ENCODE measurements around the gene TCF7L1.
"Not testable (repeated sequence)": the region's sequence is repeated elsewhere in the genome, so short reads cannot be mapped to it uniquely, and the experiment has no call there.

TCF7L1 gene

GRCh38 chr2:85327160-85327821, 194.1 kb downstream of the TCF7L1 start:
- H2AFZ ChIP-seq (ENCODE audit: low read length): no peak overlapping the region

GRCh38 chr2:85327822-85328617, 194.8 kb downstream of the TCF7L1 start, which contains the start of gene TGOLN2:
TGOLN2 (minus strand) TSS chr2:85327989; CDS start chr2:85327962, 27 bp downstream.
- peak within 1 kb of the TSS; percentile 75 for H3K4me3 ChIP-seq (ENCODE audit: low read depth, low read length, poor library complexity, severe bottlenecking)
- no peaks in the 10 kb centered on the region for H3K9me2 ChIP-seq (ENCODE audit: low read depth, low read length)
- no peaks in the 10 kb centered on the region for H3K9me3 ChIP-seq (ENCODE audit: low read length)
- no peaks in the 10 kb centered on the region for H3K27me3 ChIP-seq (ENCODE audit: insufficient read depth, low read length)
- no peaks in the 10 kb centered on the region for H4K20me1 ChIP-seq (ENCODE audit: insufficient read depth, low read length)
- H2AFZ ChIP-seq (ENCODE audit: low read length): 0 out of 2 replicates have a peak within 1 kb of the TSS, but pooled peaks have one; percentile 73
- H3K79me2 ChIP-seq (ENCODE audit: insufficient read depth, low read length): peaks cover 28% of the 10 kb centered on the region
- TF ChIP-seq CTCF (IDR thresholded peaks at IDR 0.05; ENCODE audit: low read length) (no peak), EZH2 (IDR thresholded peaks at IDR 0.05; ENCODE audit: borderline replicate concordance, low read length) (no peak)
- H3K27ac ChIP-seq (ENCODE audit: low read depth, low read length, poor library complexity, severe bottlenecking): peak within 1 kb of the TSS; percentile 68
- peak within 1 kb of the TSS; percentile 98 for H3K9ac ChIP-seq (ENCODE audit: low read length)
- H3K4me1 ChIP-seq (ENCODE audit: insufficient read depth, low read length, severe bottlenecking): peaks cover 27% of the 10 kb centered on the region
- peak within 1 kb of the TSS; percentile 97 for H3K4me2 ChIP-seq (ENCODE audit: low read length)
- H3K36me3 ChIP-seq (ENCODE audit: insufficient read depth, low read length): peaks cover 40% of the 10 kb centered on the region
- no peaks in the 10 kb centered on the region for H3F3A ChIP-seq (ENCODE audit: insufficient read depth, low read length)

More at GRCh38 chr2:85327160-85327821, 194.1 kb downstream of the TCF7L1 start:
- TF ChIP-seq CTCF (IDR thresholded peaks at IDR 0.05; ENCODE audit: low read length) (no peak), EZH2 (IDR thresholded peaks at IDR 0.05; ENCODE audit: borderline replicate concordance, low read length) (no peak)
- Histone ChIP-seq H3K4me1 (ENCODE audit: insufficient read depth, low read length, severe bottlenecking) (peaks cover 27% of the 10 kb centered on the region), H3K27ac (ENCODE audit: low read depth, low read length, poor library complexity, severe bottlenecking) (peak overlapping the region; percentile 68), H3K27me3 (ENCODE audit: insufficient read depth, low read length) (no peaks in the 10 kb centered on the region), H3K4me2 (ENCODE audit: low read length) (peak overlapping the region; percentile 97), H3K79me2 (ENCODE audit: insufficient read depth, low read length) (peaks cover 28% of the 10 kb centered on the region), H3K4me3 (ENCODE audit: low read depth, low read length, poor library complexity, severe bottlenecking) (peak overlapping the region; percentile 75), H4K20me1 (ENCODE audit: insufficient read depth, low read length) (no peaks in the 10 kb centered on the region), H3K9me3 (ENCODE audit: low read length) (no peaks in the 10 kb centered on the region), H3F3A (ENCODE audit: insufficient read depth, low read length) (no peaks in the 10 kb centered on the region), H3K9me2 (ENCODE audit: low read depth, low read length) (no peaks in the 10 kb centered on the region), H3K36me3 (ENCODE audit: insufficient read depth, low read length) (peaks cover 48% of the 10 kb centered on the region), H3K9ac (ENCODE audit: low read length) (peak overlapping the region; percentile 98)

GRCh38 chr2:85329181-85329651, 196.0 kb downstream of the TCF7L1 start:
- no peaks in the 10 kb centered on the region for H4K20me1 ChIP-seq (ENCODE audit: insufficient read depth, low read length)
- H3K9ac ChIP-seq (ENCODE audit: low read length): no peak overlapping the region
- H3K4me3 ChIP-seq (ENCODE audit: low read depth, low read length, poor library complexity, severe bottlenecking): no peak overlapping the region
- H3K27ac ChIP-seq (ENCODE audit: low read depth, low read length, poor library complexity, severe bottlenecking): no peak overlapping the region
- peaks cover 28% of the 10 kb centered on the region for H3K36me3 ChIP-seq (ENCODE audit: insufficient read depth, low read length)
- H3K9me3 ChIP-seq (ENCODE audit: low read length): no peaks in the 10 kb centered on the region
- no peaks in the 10 kb centered on the region for H3K27me3 ChIP-seq (ENCODE audit: insufficient read depth, low read length)
- no peaks in the 10 kb centered on the region for H3K9me2 ChIP-seq (ENCODE audit: low read depth, low read length)
- no peak overlapping the region for H2AFZ ChIP-seq (ENCODE audit: low read length)
- no peak for TF ChIP-seq EZH2 (IDR thresholded peaks at IDR 0.05; ENCODE audit: borderline replicate concordance, low read length)
- TF ChIP-seq CTCF (IDR thresholded peaks at IDR 0.05; ENCODE audit: low read length): no peak
- peaks cover 28% of the 10 kb centered on the region for H3K79me2 ChIP-seq (ENCODE audit: insufficient read depth, low read length)
- H3K4me1 ChIP-seq (ENCODE audit: insufficient read depth, low read length, severe bottlenecking): peaks cover 27% of the 10 kb centered on the region
- H3F3A ChIP-seq (ENCODE audit: insufficient read depth, low read length): no peaks in the 10 kb centered on the region
- H3K4me2 ChIP-seq (ENCODE audit: low read length): peak overlapping the region; percentile 97; the same call in 1 of the 2 replicates

GRCh38 chr2:85329701-85330100, 196.5 kb downstream of the TCF7L1 start:
- peaks cover 28% of the 10 kb centered on the region for H3K79me2 ChIP-seq (ENCODE audit: insufficient read depth, low read length)

More at GRCh38 chr2:85329701-85330100, 196.5 kb downstream of the TCF7L1 start:
- Histone ChIP-seq H3K36me3 (ENCODE audit: insufficient read depth, low read length) (peaks cover 24% of the 10 kb centered on the region), H3K4me1 (ENCODE audit: insufficient read depth, low read length, severe bottlenecking) (peaks cover 26% of the 10 kb centered on the region)
- H3K27ac ChIP-seq (ENCODE audit: low read depth, low read length, poor library complexity, severe bottlenecking); H3K27me3 ChIP-seq (ENCODE audit: insufficient read depth, low read length); H3K9ac ChIP-seq (ENCODE audit: low read length); H3K4me3 ChIP-seq (ENCODE audit: low read depth, low read length, poor library complexity, severe bottlenecking); H3F3A ChIP-seq (ENCODE audit: insufficient read depth, low read length); H2AFZ ChIP-seq (ENCODE audit: low read length); H3K9me3 ChIP-seq (ENCODE audit: low read length); H3K9me2 ChIP-seq (ENCODE audit: low read depth, low read length); H3K4me2 ChIP-seq (ENCODE audit: low read length); H4K20me1 ChIP-seq (ENCODE audit: insufficient read depth, low read length): not testable (repeated sequence)

Data from OCI-LY1 (cell line).